Upper lobe of left lung (tissue), 4 donors: Measurements from ENCODE around the gene CSPG4.
A peak's percentile ranks its signal among the peaks of the same experiment; 100 is the strongest.

ENCODE experiments used
- CTCF ChIP-seq, 6 experiments: fragments of 450-650 bp in 4 of 6; fragments of 200-600 bp in 2 of 6; sonication (generic) in 2 of 6; IDR thresholded peaks; one replicate each; pipeline ENCODE4 v1.5.1; 2016 to 2019; ENCODE audit warnings: antibody characterized with exemption in 6 of 6
- EP300 ChIP-seq, 4 donors: sonication (generic); formaldehyde crosslinking; IDR thresholded peaks; one replicate each; pipeline ENCODE4 v1.5.1; 2017; ENCODE audit warnings: antibody characterized with exemption in 4 of 4, control low read depth in 2 of 4
- POLR2A ChIP-seq, 4 donors: fragments of 450-650 bp; IDR thresholded peaks; one replicate each; pipeline ENCODE4 v1.5.1; 2016 to 2017; ENCODE audit warnings: antibody characterized with exemption in 4 of 4, mild to moderate bottlenecking in 2 of 4

- TF ChIP-seq CTCF (IDR thresholded peaks at IDR 0.05) (peak in 5 of 6 experiments; percentile 50 to 70 (median 62)), POLR2A (IDR thresholded peaks at IDR 0.05) (peak in 3 of 4 donors; percentile 36 to 92 (median 91)), EP300 (IDR thresholded peaks at IDR 0.05) (no peak)
These were observed 65.1 kb downstream of the CSPG4 start, which contains the start of gene SNX33 for GRCh38 chr15:75647370-75648155.
